Ovary (tissue), 1 donor: ENCODE data around the gene OGFOD2.

Experiments used
- EP300 ChIP-seq: sonication (generic); formaldehyde crosslinking; IDR thresholded peaks from one replicate; pipeline ENCODE4 v1.6.1; 2017; ENCODE audit warnings: antibody characterized with exemption
- POLR2A ChIP-seq: fragments of 450-650 bp; IDR thresholded peaks from one replicate; pipeline ENCODE4 v1.6.1; 2017; ENCODE audit warnings: antibody characterized with exemption, mild to moderate bottlenecking, moderate library complexity

DNA sequence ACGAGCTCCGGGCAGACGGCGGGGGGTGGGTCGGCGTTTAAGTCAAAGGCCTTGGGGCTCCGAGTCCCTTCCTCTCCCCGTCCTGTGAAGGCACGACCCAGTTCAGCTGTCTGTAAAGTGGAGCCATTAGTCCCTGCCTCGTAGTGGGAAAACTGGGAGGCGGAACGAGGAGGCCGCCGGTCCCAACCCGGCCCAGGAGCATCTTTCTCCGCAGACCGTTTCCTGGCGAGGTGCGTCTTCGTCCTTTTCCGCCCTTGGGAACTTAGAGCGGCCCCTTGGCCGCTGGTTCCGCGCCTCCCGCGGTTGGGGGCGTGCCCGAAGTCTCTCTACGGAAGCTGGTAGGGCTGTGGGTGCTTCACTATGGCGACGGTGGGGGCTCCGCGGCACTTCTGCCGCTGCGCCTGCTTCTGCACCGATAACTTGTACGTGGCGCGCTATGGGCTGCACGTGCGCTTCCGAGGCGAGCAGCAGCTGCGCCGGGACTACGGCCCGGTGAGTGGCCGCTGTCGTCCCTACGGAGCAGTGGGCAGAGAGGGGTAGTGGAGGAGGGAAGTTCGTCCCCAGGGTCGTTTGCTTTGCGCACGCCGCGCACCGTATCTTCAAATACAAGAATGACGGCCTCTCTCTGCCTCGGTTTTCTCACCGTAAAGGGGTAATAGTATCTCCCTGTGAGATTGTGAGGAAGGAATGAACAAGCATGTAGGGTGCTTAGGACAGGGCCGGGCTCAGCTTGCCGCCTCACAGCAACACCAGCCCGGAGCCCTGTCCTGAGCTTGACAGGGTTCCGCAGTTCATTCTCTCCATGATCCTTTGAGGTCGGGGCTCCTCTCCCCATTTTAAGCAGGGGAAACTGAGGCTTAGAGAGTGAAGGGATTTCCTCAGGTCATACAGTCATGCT, at the start of gene OGFOD2:
- TF ChIP-seq EP300 = no peak
- no peak for TF ChIP-seq POLR2A
